Activated CD4-positive, alpha-beta T cell treated with anti-CD3 and anti-CD28 coated beads, Interleukin-2, amount 50 U/mL, for 4 hours (primary cell): ENCODE results near the gene MUC5B.
A peak's percentile ranks its signal among the peaks of the same experiment; 100 is the strongest.

Source experiments
- DNase-seq, 2 experiments: peaks; one replicate each; pipeline ENCODE4 v3.0.0-alpha.2; 2020

MUC5B gene

GRCh38 chr11:1193326-1194230 is 29.3 kb upstream of the MUC5B start:
- no peak for DNase-seq

GRCh38 chr11:1194231-1194976 is 28.5 kb upstream of the MUC5B start:
- DNase-seq, result no peak

- no peak for DNase-seq
Measured at GRCh38 chr11:1194977-1195681, 27.7 kb upstream of the MUC5B start.

- DNase-seq, result no peak
Measured at GRCh38 chr11:1195682-1196515, 27.0 kb upstream of the MUC5B start.

GRCh38 chr11:1196516-1197391 is 26.1 kb upstream of the MUC5B start:
- DNase-seq, result no peak

GRCh38 chr11:1197431-1197885 is 25.4 kb upstream of the MUC5B start:
- DNase-seq, result no peak

- no peak for DNase-seq
Measured at GRCh38 chr11:1197886-1198560, 24.8 kb upstream of the MUC5B start.

- DNase-seq, result no peak
Measured at GRCh38 chr11:1198561-1199240, 24.2 kb upstream of the MUC5B start.

- DNase-seq, result no peak
Measured at GRCh38 chr11:1199241-1199750, 23.6 kb upstream of the MUC5B start.

- no peak for DNase-seq
Measured at GRCh38 chr11:1199751-1200610, 22.9 kb upstream of the MUC5B start.

- no peak for DNase-seq
Measured at GRCh38 chr11:1200611-1201191, 22.2 kb upstream of the MUC5B start.

GRCh38 chr11:1201395-1202153 is 21.3 kb upstream of the MUC5B start:
- DNase-seq, result no peak

- DNase-seq, result no peak
Measured at GRCh38 chr11:1202154-1202775, 20.6 kb upstream of the MUC5B start.

- DNase-seq, result peak; percentile 47 to 57
Measured at GRCh38 chr11:1202776-1203504, 19.9 kb upstream of the MUC5B start.

GRCh38 chr11:1203505-1204271 is 19.2 kb upstream of the MUC5B start:
- no peak for DNase-seq
